Mammary epithelial cell (primary cell): ENCODE results near the gene PHF3.
"Not testable (repeated sequence)": the region's sequence is repeated elsewhere in the genome, so short reads cannot be mapped to it uniquely, and the experiment has no call there.

ENCODE experiments used
- CTCF ChIP-seq, 2 donors: IDR thresholded peaks in 1 of 2; conservative IDR thresholded peaks in 1 of 2; 2 replicates each; pipeline ENCODE4 v1.5.1; 2011 to 2012; ENCODE audit warnings: inconsistent platforms in 2 of 2, low read length in 2 of 2, mild to moderate bottlenecking in 2 of 2, control low read depth in 1 of 2, low read depth in 1 of 2; ENCODE audit not compliant: insufficient read depth in 1 of 2; ENCODE audit errors: extremely low read depth in 1 of 2
- EZH2 ChIP-seq: IDR thresholded peaks from 2 replicates; pipeline ENCODE4 v1.6.1; 2012; ENCODE audit warnings: low read length, inconsistent platforms, borderline replicate concordance

DNA sequence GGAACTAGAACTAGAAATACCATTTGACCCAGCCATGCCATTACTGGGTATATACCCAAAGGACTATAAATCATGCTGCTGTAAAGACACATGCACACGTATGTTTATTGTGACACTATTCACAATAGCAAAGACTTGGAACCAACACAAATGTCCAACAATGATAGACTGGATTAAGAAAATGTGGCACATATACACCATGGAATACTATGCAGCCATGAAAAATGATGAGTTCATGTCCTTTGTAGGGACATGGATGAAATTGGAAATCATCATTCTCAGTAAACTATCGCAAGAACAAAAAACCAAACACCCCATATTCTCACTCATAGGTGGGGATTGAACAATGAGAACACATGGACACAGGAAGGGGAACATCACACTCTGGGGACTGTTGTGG lies 102.6 kb downstream of the PHF3 start:
- TF ChIP-seq CTCF (conservative IDR thresholded peaks at IDR 0.05 in 1 of 2, IDR thresholded peaks at IDR 0.05 in 1 of 2; ENCODE audit: extremely low read depth in 1 of 2, insufficient read depth in 1 of 2, low read depth in 1 of 2, low read length in 2 of 2); EZH2: not testable (repeated sequence)
